Measurements from ENCODE around the gene SHC3.

- TF ChIP-seq MAX (IDR thresholded peaks at IDR 0.05; ENCODE audit: insufficient read depth, insufficient read length) (no peak), EZH2 (IDR thresholded peaks at IDR 0.05; ENCODE audit: borderline replicate concordance, low read depth, low read length, severe bottlenecking) (no peak)
These were observed 139.5 kb downstream of the SHC3 start for GRCh38 chr9:89039104-89039465.
